KMS-11 (cell line): Measurements from ENCODE around the gene ARHGDIA.
A peak's percentile ranks its signal among the peaks of the same experiment; 100 is the strongest.
"Not testable (repeated sequence)": the region's sequence is repeated elsewhere in the genome, so short reads cannot be mapped to it uniquely, and the experiment has no call there.

Experiments used
- H2AFZ ChIP-seq: fragments of 200-600 bp; sonication (generic); 2 replicates; pipeline ENCODE4 v1.6.1; 2016; ENCODE audit warnings: antibody characterized with exemption, mixed run types, low read depth
- H3K27ac ChIP-seq: fragments of 200-600 bp; sonication (generic); 2 replicates; pipeline ENCODE4 v1.6.1; 2016; ENCODE audit warnings: mild to moderate bottlenecking, mixed run types
- H3K27me3 ChIP-seq: fragments of 200-600 bp; sonication (generic); 2 replicates; pipeline ENCODE4 v1.6.1; 2017; ENCODE audit warnings: mild to moderate bottlenecking, low read depth, mixed run types, moderate library complexity; ENCODE audit not compliant: insufficient read depth
- H3K36me3 ChIP-seq: fragments of 200-600 bp; sonication (generic); 2 replicates; pipeline ENCODE4 v1.6.1; 2017; ENCODE audit warnings: mild to moderate bottlenecking, mixed run types; ENCODE audit not compliant: insufficient read depth
- H3K4me1 ChIP-seq: fragments of 200-600 bp; sonication (generic); 2 replicates; pipeline ENCODE4 v1.6.1; 2016; ENCODE audit warnings: mild to moderate bottlenecking, low read depth, mixed run types; ENCODE audit not compliant: poor library complexity, severe bottlenecking
- H3K4me2 ChIP-seq: fragments of 200-600 bp; sonication (generic); 2 replicates; pipeline ENCODE4 v1.7.0; 2016; ENCODE audit warnings: mild to moderate bottlenecking, mixed run types
- H3K4me3 ChIP-seq: fragments of 200-600 bp; sonication (generic); IDR thresholded peaks from 2 replicates; pipeline ENCODE4 v1.6.1; 2017; ENCODE audit warnings: low read depth, low read length, mixed read lengths; ENCODE audit not compliant: insufficient read depth
- H3K79me2 ChIP-seq: fragments of 200-600 bp; sonication (generic); 2 replicates; pipeline ENCODE4 v1.6.1; 2016; ENCODE audit warnings: low read depth, mixed run types; ENCODE audit not compliant: insufficient read depth
- H3K9ac ChIP-seq: fragments of 200-600 bp; sonication (generic); 2 replicates; pipeline ENCODE4 v1.6.1; 2016; ENCODE audit warnings: mild to moderate bottlenecking, mixed run types
- H4K20me1 ChIP-seq: fragments of 200-600 bp; sonication (generic); 2 replicates; pipeline ENCODE4 v1.6.1; 2016; ENCODE audit warnings: mild to moderate bottlenecking, mixed run types; ENCODE audit not compliant: insufficient read depth
- CTCF ChIP-seq: fragments of 200-600 bp; sonication (generic); conservative IDR thresholded peaks from 2 replicates; pipeline ENCODE4 v1.6.1; 2017; ENCODE audit warnings: low read depth, mild to moderate bottlenecking, antibody characterized with exemption, low read length, moderate library complexity, mixed read lengths

Gene ARHGDIA

GRCh38 chr17:81870981-81871386 is at the start of gene ARHGDIA:
TSS of gene ARHGDIA (minus strand) at chr17:81871337. CDS start at chr17:81869930, 1,407 bp downstream.
- H3K4me1 ChIP-seq, result peaks cover 41% of the 10 kb centered on the region
- TF ChIP-seq CTCF, result no peak
- H4K20me1 ChIP-seq, result no peaks in the 10 kb centered on the region
- peak within 1 kb of the TSS; percentile 100 for H3K9ac ChIP-seq
- no peaks in the 10 kb centered on the region for H3K36me3 ChIP-seq
- H3K4me3 ChIP-seq, result peak within 1 kb of the TSS; percentile 26
- peaks cover 31% of the 10 kb centered on the region for H3K79me2 ChIP-seq
- H3K27me3 ChIP-seq, result no peaks in the 10 kb centered on the region
- peak within 1 kb of the TSS; percentile 100 for H3K27ac ChIP-seq
- peak within 1 kb of the TSS; percentile 87 for H2AFZ ChIP-seq
- H3K4me2 ChIP-seq, result peak within 1 kb of the TSS; percentile 100

- Histone ChIP-seq H3K27ac (no peak overlapping the region), H4K20me1 (0 out of 2 replicates have a peak, but pooled peaks cover 9% of the 10 kb centered on the region), H3K27me3 (no peaks in the 10 kb centered on the region), H2AFZ (no peak overlapping the region), H3K36me3 (peaks cover 14% of the 10 kb centered on the region; the same call in 1 of the 2 replicates), H3K4me2 (no peak overlapping the region; the same call in 1 of the 2 replicates), H3K79me2 (peaks cover 76% of the 10 kb centered on the region), H3K4me3 (no peak overlapping the region), H3K4me1 (peaks cover 55% of the 10 kb centered on the region), H3K9ac (no peak overlapping the region)
- no peak for TF ChIP-seq CTCF
Measured at GRCh38 chr17:81918832-81919545, 47.9 kb upstream of the ARHGDIA start.

- Histone ChIP-seq H3K79me2 (peaks cover 69% of the 10 kb centered on the region), H3K4me1 (peaks cover 49% of the 10 kb centered on the region), H3K4me2 (peak overlapping the region; percentile 72), H3K36me3 (peaks cover 18% of the 10 kb centered on the region; the same call in 1 of the 2 replicates)
- not testable (repeated sequence) for H3K4me3 ChIP-seq, H4K20me1 ChIP-seq, H3K9ac ChIP-seq, H2AFZ ChIP-seq, H3K27ac ChIP-seq, H3K27me3 ChIP-seq
Measured at GRCh38 chr17:81918333-81918669, 47.2 kb upstream of the ARHGDIA start.

GRCh38 chr17:81917565-81918332 is 46.6 kb upstream of the ARHGDIA start, which contains the start of gene SIRT7:
TSS of gene SIRT7 (minus strand) at chr17:81918176. CDS start at chr17:81918131, 45 bp downstream.
- Histone ChIP-seq H3K27me3 (no peaks in the 10 kb centered on the region), H3K36me3 (peaks cover 22% of the 10 kb centered on the region; the same call in 1 of the 2 replicates), H3K79me2 (peaks cover 63% of the 10 kb centered on the region), H4K20me1 (0 out of 2 replicates have a peak, but pooled peaks cover 9% of the 10 kb centered on the region), H3K27ac (peak within 1 kb of the TSS; percentile 26; the same call in 1 of the 2 replicates), H3K4me1 (peaks cover 47% of the 10 kb centered on the region), H2AFZ (peak within 1 kb of the TSS; percentile 5; the same call in 1 of the 2 replicates), H3K4me3 (no peak within 1 kb of the TSS), H3K9ac (peak within 1 kb of the TSS; percentile 72), H3K4me2 (peak within 1 kb of the TSS; percentile 72)
- TF ChIP-seq CTCF, result no peak
